Mesothelial cell of epicardium (in vitro differentiated cells): ENCODE data around the gene TCEANC2. TPM values are rescaled to one million over a fixed set of nuclear protein-coding genes. Genes with fewer than 3 reads are reported as not detected.
"Not testable (repeated sequence)": the region's sequence is repeated elsewhere in the genome, so short reads cannot be mapped to it uniquely, and the experiment has no call there.

ENCODE experiments used
- DNase-seq, 2 experiments: peaks; one replicate each; pipeline ENCODE4 v3.0.0; 2021; ENCODE audit warnings: low spot score in 2 of 2; ENCODE audit not compliant: unreplicated experiment in 2 of 2
- H3K27ac Mint-ChIP-seq: 2 replicates; pipeline ENCODE4 v1.8.0; 2021; ENCODE audit warnings: mixed read lengths
- H3K27me3 Mint-ChIP-seq: 2 replicates; pipeline ENCODE4 v1.8.0; 2021; ENCODE audit warnings: low read depth, mixed read lengths
- H3K36me3 Mint-ChIP-seq: 2 replicates; pipeline ENCODE4 v1.8.0; 2021; ENCODE audit warnings: mixed read lengths
- H3K4me1 Mint-ChIP-seq: 2 replicates; pipeline ENCODE4 v1.8.0; 2021; ENCODE audit warnings: mixed read lengths
- H3K4me3 Mint-ChIP-seq: 2 replicates; pipeline ENCODE4 v1.8.0; 2021; ENCODE audit warnings: mild to moderate bottlenecking, moderate library complexity, mixed read lengths
- H3K9me3 Mint-ChIP-seq: 2 replicates; pipeline ENCODE4 v1.8.0; 2021; ENCODE audit warnings: mixed read lengths
- total RNA-seq: library from RNA; stranded (reverse); gene quantifications from 3 replicates; pipeline ENCODE4 v1.2.1, GENCODE V29; 2021
- TF ChIP-seq, protein P1 (sequence below): fragments of 200-600 bp; sonication (generic); IDR thresholded peaks from one replicate; pipeline ENCODE4 v1.5.0; 2021; ENCODE audit warnings: antibody characterized with exemption; ENCODE audit not compliant: unreplicated experiment

TCEANC2 gene
- total RNA-seq, 1 donor from 2014 or later = 7.8 TPM

DNA sequence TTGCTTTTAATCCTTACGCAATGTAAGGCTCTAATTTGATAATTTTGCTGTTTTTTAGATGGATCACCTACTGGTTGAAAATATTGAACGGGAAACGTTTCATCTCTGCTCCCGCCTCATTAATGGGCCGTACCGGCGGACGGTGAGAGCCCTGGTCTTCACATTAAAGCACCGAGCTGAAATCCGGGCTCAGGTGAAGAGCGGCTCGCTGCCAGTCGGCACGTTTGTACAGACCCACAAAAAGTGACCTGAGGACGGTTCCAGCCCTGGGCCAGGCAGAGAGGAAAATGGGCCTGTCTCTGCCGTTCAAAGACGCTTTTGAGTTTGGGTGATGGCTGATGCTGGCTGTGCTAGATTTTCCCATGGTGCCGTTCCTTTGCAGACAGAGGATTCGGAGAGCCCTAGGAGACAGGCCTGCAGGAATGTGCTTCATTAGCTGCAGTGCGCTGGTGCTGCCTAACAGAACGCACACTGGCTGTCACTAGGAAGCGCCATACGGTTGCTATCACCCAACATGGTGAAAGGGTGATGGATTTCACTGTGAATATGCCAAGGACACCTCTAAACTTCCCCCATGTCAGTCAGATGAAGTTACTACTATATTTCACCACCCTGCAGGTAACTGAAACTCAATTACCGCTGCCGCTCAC, 42.9 kb downstream of the TCEANC2 start:
- no peak overlapping the region for H3K27ac Mint-ChIP-seq
- TF ChIP-seq, protein P1, sequence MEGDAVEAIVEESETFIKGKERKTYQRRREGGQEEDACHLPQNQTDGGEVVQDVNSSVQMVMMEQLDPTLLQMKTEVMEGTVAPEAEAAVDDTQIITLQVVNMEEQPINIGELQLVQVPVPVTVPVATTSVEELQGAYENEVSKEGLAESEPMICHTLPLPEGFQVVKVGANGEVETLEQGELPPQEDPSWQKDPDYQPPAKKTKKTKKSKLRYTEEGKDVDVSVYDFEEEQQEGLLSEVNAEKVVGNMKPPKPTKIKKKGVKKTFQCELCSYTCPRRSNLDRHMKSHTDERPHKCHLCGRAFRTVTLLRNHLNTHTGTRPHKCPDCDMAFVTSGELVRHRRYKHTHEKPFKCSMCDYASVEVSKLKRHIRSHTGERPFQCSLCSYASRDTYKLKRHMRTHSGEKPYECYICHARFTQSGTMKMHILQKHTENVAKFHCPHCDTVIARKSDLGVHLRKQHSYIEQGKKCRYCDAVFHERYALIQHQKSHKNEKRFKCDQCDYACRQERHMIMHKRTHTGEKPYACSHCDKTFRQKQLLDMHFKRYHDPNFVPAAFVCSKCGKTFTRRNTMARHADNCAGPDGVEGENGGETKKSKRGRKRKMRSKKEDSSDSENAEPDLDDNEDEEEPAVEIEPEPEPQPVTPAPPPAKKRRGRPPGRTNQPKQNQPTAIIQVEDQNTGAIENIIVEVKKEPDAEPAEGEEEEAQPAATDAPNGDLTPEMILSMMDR = no peak
- no peak overlapping the region for H3K4me3 Mint-ChIP-seq
- H3K9me3 Mint-ChIP-seq = no peaks in the 10 kb centered on the region
- H3K36me3 Mint-ChIP-seq = peaks cover 10% of the 10 kb centered on the region
- H3K4me1 Mint-ChIP-seq = peaks cover 3% of the 10 kb centered on the region
- DNase-seq = no peak
- no peaks in the 10 kb centered on the region for H3K27me3 Mint-ChIP-seq

DNA sequence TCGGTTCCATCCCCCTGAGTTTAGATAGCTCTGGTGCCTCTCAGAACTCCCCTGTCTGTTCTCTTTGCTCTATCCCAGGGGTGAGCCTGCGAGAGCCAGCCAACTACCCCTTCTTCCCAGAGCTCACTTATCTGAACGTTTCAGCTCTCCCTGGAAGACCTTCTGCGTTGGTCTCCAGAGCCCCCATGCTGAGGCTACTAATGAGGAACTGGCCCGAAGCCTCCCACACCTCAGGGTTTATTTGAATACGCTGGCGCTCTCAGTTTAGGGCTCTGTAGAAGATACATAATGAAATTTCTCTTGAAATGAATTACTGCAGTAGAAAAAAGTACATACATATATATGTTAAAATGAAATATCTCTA, 43.5 kb downstream of the TCEANC2 start:
- peaks cover 3% of the 10 kb centered on the region for H3K4me1 Mint-ChIP-seq
- no peaks in the 10 kb centered on the region for H3K9me3 Mint-ChIP-seq
- H3K4me3 Mint-ChIP-seq = no peak overlapping the region
- H3K27me3 Mint-ChIP-seq = no peaks in the 10 kb centered on the region
- TF ChIP-seq, protein P1 = no peak
- H3K36me3 Mint-ChIP-seq = peaks cover 10% of the 10 kb centered on the region
- DNase-seq = no peak
- H3K27ac Mint-ChIP-seq = no peak overlapping the region

- Mint-ChIP-seq H3K27ac (no peak overlapping the region), H3K9me3 (peaks cover 8% of the 10 kb centered on the region), H3K4me3 (no peak overlapping the region), H3K27me3 (no peaks in the 10 kb centered on the region), H3K4me1 (peaks cover 3% of the 10 kb centered on the region), H3K36me3 (peaks cover 16% of the 10 kb centered on the region)
- TF ChIP-seq, protein P1 = no peak
- DNase-seq = no peak
These were observed 45.7 kb downstream of the TCEANC2 start for GRCh38 chr1:54099061-54099610.

DNA sequence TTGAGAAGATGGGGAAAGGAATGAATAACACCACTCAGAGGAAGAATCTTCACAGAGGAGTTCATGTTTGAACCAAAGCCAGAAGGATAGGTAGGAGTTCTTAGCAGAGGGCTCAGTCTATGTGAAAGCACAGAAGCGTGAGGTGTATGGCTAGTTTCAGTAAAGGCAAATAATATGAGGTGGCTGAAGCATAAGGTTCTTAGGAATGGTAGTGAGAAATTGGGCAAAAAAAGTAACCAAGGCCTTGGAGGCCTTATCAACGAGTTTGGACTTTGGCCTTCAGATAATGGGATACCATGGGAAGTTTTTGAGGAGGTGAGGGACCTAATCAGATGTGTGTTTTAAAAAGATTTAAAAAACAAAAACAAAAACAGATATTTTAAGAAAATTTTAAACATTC, 47.1 kb downstream of the TCEANC2 start:
- Mint-ChIP-seq H3K27me3 (no peaks in the 10 kb centered on the region), H3K4me3 (no peak overlapping the region), H3K4me1 (peaks cover 3% of the 10 kb centered on the region), H3K9me3 (peaks cover 8% of the 10 kb centered on the region), H3K27ac (no peak overlapping the region), H3K36me3 (peaks cover 16% of the 10 kb centered on the region)
- DNase-seq = no peak
- TF ChIP-seq, protein P1 = no peak

- no peak for DNase-seq
- no peak overlapping the region for H3K27ac Mint-ChIP-seq
- H3K27me3 Mint-ChIP-seq = no peaks in the 10 kb centered on the region
- no peaks in the 10 kb centered on the region for H3K4me1 Mint-ChIP-seq
- H3K4me3 Mint-ChIP-seq = no peak overlapping the region
- peaks cover 10% of the 10 kb centered on the region for H3K36me3 Mint-ChIP-seq
- TF ChIP-seq, protein P1 = no peak
- peaks cover 8% of the 10 kb centered on the region for H3K9me3 Mint-ChIP-seq
These were observed 50.0 kb downstream of the TCEANC2 start for GRCh38 chr1:54103414-54103813.

DNA sequence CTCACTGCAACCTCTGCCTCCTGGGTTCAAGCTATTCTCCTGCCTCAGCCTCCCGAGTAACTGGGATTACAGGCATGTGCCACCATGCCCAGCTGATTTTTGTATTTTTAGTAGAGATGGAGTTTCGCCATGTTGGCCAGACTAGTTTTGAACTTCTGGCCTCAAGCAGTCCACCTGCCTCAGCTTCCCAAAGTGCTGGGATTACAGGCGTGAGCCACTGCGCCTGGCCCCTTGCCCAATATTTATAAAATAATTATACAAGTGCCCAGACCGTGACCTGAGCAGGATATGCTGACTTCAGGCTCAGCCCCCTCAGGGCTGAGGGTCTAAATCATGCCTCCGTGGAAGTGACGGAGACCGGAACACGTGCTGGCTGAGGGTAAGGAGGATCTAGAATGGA, 51.2 kb downstream of the TCEANC2 start:
- not testable (repeated sequence) for H3K27ac Mint-ChIP-seq, H3K9me3 Mint-ChIP-seq, DNase-seq, H3K4me1 Mint-ChIP-seq, H3K27me3 Mint-ChIP-seq, H3K4me3 Mint-ChIP-seq
- H3K36me3 Mint-ChIP-seq = peaks cover 10% of the 10 kb centered on the region
